ENCODE data around the gene ACOT7. TPM values are rescaled to one million over a fixed set of nuclear protein-coding genes. Genes with fewer than 3 reads are reported as not detected.

The ACOT7 gene
- total RNA-seq, 4 donors from 2014 or later, result 5.6 to 55.0 (median 31.0) TPM

- WGBS, 2 donors (ENCODE audit: low coverage in 1 of 2), result 11% methylated on average over 11 of the region's 83 CpGs; no CpG with 5 or more reads in 1 of the 2 donors
- peaks cover 8 to 20% (median 18%) of the 10 kb centered on the region in 4 donors for H3K4me1 ChIP-seq
- in situ Hi-C loops (cut with MboI; ENCODE audit: low pct_ligation_motif_present in 1 of 4, low pct_unique_long_range_greater_than_20kb in 1 of 4, low sequenced_read_pairs in 3 of 4) (no loop called here), intact Hi-C loops (cut with DNase I; ENCODE audit: low total_unique reads) (no loop called here)
- no peaks in the 10 kb centered on the region for H3K36me3 ChIP-seq
- TF ChIP-seq POLR2AphosphoS5 (IDR thresholded peaks at IDR 0.05) (peak in 1 of 3 donors; percentile 70), POLR2A (IDR thresholded peaks at IDR 0.05) (no peak)
- TF ChIP-seq, protein P1, sequence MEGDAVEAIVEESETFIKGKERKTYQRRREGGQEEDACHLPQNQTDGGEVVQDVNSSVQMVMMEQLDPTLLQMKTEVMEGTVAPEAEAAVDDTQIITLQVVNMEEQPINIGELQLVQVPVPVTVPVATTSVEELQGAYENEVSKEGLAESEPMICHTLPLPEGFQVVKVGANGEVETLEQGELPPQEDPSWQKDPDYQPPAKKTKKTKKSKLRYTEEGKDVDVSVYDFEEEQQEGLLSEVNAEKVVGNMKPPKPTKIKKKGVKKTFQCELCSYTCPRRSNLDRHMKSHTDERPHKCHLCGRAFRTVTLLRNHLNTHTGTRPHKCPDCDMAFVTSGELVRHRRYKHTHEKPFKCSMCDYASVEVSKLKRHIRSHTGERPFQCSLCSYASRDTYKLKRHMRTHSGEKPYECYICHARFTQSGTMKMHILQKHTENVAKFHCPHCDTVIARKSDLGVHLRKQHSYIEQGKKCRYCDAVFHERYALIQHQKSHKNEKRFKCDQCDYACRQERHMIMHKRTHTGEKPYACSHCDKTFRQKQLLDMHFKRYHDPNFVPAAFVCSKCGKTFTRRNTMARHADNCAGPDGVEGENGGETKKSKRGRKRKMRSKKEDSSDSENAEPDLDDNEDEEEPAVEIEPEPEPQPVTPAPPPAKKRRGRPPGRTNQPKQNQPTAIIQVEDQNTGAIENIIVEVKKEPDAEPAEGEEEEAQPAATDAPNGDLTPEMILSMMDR (IDR thresholded peaks at IDR 0.05), result no peak
- H3K4me3 ChIP-seq, result peak overlapping the region; percentile 38 to 79 (median 62)
- H3K27ac ChIP-seq, result peak overlapping the region; percentile 94 to 99 (median 98)
- no peaks in the 10 kb centered on the region for H3K27me3 ChIP-seq
- no peaks in the 10 kb centered on the region for H3K9me3 ChIP-seq
- no peak for DNase-seq
These were observed 663 bp downstream of the ACOT7 start for GRCh38 chr1:6392809-6393399.

- intact Hi-C loops (cut with DNase I; ENCODE audit: low total_unique reads), result no loop called here
- DNase-seq, result no peak
These were observed 1.4 kb downstream of the ACOT7 start for GRCh38 chr1:6391951-6392808.

GRCh38 chr1:6389971-6390370 lies 3.6 kb downstream of the ACOT7 start:
- H3K36me3 ChIP-seq, result no peaks in the 10 kb centered on the region
- no peak for TF ChIP-seq POLR2AphosphoS5 (IDR thresholded peaks at IDR 0.05)
- no peak for TF ChIP-seq EP300 (IDR thresholded peaks at IDR 0.05; ENCODE audit: low read depth)
- TF ChIP-seq, protein P1 (IDR thresholded peaks at IDR 0.05), result no peak
- no peak for TF ChIP-seq POLR2A (IDR thresholded peaks at IDR 0.05)
- DNase-seq, result no peak
- H3K4me3 ChIP-seq, result no peak overlapping the region
- WGBS, 2 donors (ENCODE audit: low coverage in 1 of 2), result 80 to 91% methylated on average over 1 to 9 of the region's 9 CpGs
- intact Hi-C loops (cut with DNase I; ENCODE audit: low total_unique reads) (no loop called here), in situ Hi-C loops (cut with MboI; ENCODE audit: low pct_ligation_motif_present in 1 of 4, low pct_unique_long_range_greater_than_20kb in 1 of 4, low sequenced_read_pairs in 3 of 4) (no loop called here)
- peaks cover 8 to 28% (median 22%) of the 10 kb centered on the region in 4 donors for H3K4me1 ChIP-seq
- no peaks in the 10 kb centered on the region for H3K27me3 ChIP-seq
- H3K9me3 ChIP-seq, result no peaks in the 10 kb centered on the region
- no peak overlapping the region for H3K27ac ChIP-seq

More at GRCh38 chr1:6391951-6392808, 1.4 kb downstream of the ACOT7 start:
- Histone ChIP-seq H3K27me3 (no peaks in the 10 kb centered on the region), H3K4me1 (peaks cover 8 to 20% (median 18%) of the 10 kb centered on the region in 4 donors), H3K4me3 (peak overlapping the region in 3 of 4 donors; percentile 62 to 79 (median 62)), H3K36me3 (no peaks in the 10 kb centered on the region), H3K27ac (peak overlapping the region in 3 of 4 donors; percentile 94 to 99 (median 96)), H3K9me3 (no peaks in the 10 kb centered on the region)
- WGBS, 2 donors (ENCODE audit: low coverage in 1 of 2), result 35 to 46% methylated on average over 7 to 16 of the region's 16 CpGs
- in situ Hi-C loops (cut with MboI; ENCODE audit: low pct_ligation_motif_present in 1 of 4, low pct_unique_long_range_greater_than_20kb in 1 of 4, low sequenced_read_pairs in 3 of 4), result no loop called here
- TF ChIP-seq POLR2A (IDR thresholded peaks at IDR 0.05) (no peak), EP300 (IDR thresholded peaks at IDR 0.05; ENCODE audit: low read depth) (no peak), POLR2AphosphoS5 (IDR thresholded peaks at IDR 0.05) (no peak)
- TF ChIP-seq, protein P1 (IDR thresholded peaks at IDR 0.05), result no peak

- intact Hi-C loops (cut with DNase I; ENCODE audit: low total_unique reads), result no loop called here
These were observed 7.1 kb downstream of the ACOT7 start for GRCh38 chr1:6386371-6386949.

More at GRCh38 chr1:6386371-6386949, 7.1 kb downstream of the ACOT7 start:
- TF ChIP-seq, protein P1 (IDR thresholded peaks at IDR 0.05), result no peak
- TF ChIP-seq POLR2AphosphoS5 (IDR thresholded peaks at IDR 0.05), result no peak
- no peak for TF ChIP-seq EP300 (IDR thresholded peaks at IDR 0.05; ENCODE audit: low read depth)
- TF ChIP-seq POLR2A (IDR thresholded peaks at IDR 0.05), result no peak
- no peaks in the 10 kb centered on the region for H3K9me3 ChIP-seq
- no peaks in the 10 kb centered on the region for H3K27me3 ChIP-seq
- H3K4me3 ChIP-seq, result no peak overlapping the region
- H3K27ac ChIP-seq, result peak overlapping the region; percentile 64 to 74 (median 68)
- in situ Hi-C loops (cut with MboI; ENCODE audit: low pct_ligation_motif_present in 1 of 4, low pct_unique_long_range_greater_than_20kb in 1 of 4, low sequenced_read_pairs in 3 of 4), result no loop called here
- no peak for DNase-seq
- H3K4me1 ChIP-seq, result peaks cover 0 to 10% (median 4%) of the 10 kb centered on the region in 4 donors
- WGBS, 2 donors (ENCODE audit: low coverage in 1 of 2), result 68 to 74% methylated on average over 8 to 10 of the region's 10 CpGs
- H3K36me3 ChIP-seq, result no peaks in the 10 kb centered on the region

Measured in transverse colon (tissue), 4 donors.